Measurements from ENCODE around the gene OR2L8.
A peak's percentile ranks its signal among the peaks of the same experiment; 100 is the strongest.
"Not testable (repeated sequence)": the region's sequence is repeated elsewhere in the genome, so short reads cannot be mapped to it uniquely, and the experiment has no call there.

OR2L8 gene

GRCh38 chr1:247948558-247948957 lies at the start of gene OR2L8:
TSS of gene OR2L8 (plus strand) at chr1:247948858. CDS start at chr1:247948858, 0 bp downstream.
- no peak for DNase-seq

DNA sequence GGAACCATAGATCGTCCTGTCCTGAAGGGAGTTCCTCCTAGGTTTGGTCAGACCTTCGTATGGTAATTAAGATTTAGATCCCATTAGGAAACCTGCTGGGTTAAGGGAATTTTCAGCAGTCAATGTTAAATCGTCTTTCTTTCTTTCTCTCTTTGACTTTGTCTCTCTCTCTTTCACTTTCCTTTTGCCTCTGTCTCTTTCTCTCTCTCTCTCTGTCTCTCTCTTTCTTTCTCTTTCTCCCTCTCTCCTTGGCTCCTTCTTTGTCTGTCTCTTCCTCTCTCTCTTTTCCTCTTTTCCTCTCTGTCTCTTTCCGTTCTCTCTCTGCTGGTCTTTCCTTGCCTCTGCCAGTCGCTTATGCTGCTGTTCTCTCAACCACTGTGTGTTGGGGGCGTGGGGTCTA lies 44.5 kb upstream of the OR2L8 start:
- DNase-seq: no peak

DNA sequence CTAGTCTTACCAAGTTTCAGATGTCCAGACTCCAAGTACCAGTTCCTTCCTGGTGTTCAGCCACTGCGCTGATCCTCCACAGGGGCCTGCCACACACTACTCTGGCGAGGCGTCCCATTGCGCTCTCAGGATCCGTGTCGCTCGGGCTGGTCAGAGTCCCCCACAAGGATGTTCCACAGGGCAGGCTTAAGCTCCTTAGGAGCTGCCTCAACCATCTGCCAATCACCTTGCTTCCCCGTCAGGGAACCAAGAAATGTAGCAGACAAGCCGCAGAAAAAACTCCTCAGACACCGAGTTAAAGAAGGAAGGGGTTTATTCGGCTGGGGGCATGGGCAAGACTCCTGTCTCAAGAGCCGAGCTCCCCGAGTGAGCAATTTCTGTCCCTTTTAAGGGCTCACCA lies 43.5 kb upstream of the OR2L8 start:
- DNase-seq: no peak

GRCh38 chr1:247905910-247906503 lies 42.7 kb upstream of the OR2L8 start:
- no peak for DNase-seq

GRCh38 chr1:247906504-247907047 lies 42.1 kb upstream of the OR2L8 start:
- DNase-seq: peak; percentile 37

DNA sequence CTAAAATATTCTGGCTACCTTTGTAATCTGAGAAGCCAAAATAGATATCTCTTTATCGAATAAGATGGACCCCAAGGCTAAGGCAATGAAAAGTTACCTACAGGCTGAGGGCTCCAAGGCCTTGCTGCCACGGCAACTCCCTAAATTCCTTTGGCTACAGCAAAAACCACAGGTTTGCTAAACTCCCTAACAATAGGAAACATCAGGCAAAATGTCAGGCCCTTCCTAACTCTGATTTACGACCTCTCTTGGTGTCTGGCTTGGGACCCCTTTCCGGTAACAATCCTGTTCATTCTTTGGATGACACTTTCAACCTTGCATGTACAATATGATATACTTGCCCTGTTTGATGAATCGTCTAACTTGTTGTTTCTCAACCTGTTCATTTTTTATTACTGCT lies 39.9 kb upstream of the OR2L8 start:
- DNase-seq: no peak

DNA sequence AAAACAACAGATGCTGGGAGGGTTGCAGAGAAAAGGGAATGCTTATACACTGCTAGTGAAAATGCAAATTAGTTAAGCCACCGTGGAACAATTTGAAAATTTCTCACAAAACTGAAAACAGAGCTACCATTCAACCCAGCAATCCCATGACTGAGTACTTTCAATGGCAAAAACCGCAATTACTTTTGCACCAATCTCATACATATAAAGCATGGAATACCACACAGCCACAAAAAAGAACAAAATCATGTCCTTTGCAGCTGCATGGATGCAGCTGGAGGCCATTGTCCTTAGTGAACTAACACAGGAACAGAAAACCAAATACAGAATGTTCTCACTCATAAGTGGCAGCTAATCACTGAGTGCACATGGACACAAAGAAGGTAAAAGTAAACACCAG lies 34.9 kb upstream of the OR2L8 start:
- no peak for DNase-seq

- DNase-seq: no peak
These were observed 33.6 kb upstream of the OR2L8 start for GRCh38 chr1:247914941-247915662.

DNA sequence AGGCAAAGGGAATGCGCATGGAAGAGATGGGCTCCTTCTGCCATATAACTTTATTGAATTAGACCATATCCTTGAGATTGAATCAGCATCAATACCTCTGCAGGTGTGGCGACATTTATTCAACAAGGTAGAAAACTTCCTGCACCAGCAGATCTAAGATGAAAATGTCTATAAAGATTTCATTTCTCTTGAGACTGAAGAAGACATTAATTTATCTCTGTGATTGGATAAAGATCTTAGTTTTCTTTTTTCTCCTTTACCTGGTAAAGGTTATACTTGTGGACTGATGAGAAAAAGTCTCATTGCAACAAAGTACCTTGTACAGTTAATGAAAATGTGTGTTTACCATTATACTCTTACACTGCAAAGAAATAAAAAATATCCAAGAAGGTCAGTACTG lies 28.7 kb upstream of the OR2L8 start, which contains the start of gene OR2T8:
Gene OR2T8 (plus strand): TSS at position 301 of the 400 bp plus-strand sequence. CDS start 766 bp downstream, outside the sequence.
- DNase-seq: no peak

- DNase-seq: no peak
These were observed 24.7 kb upstream of the OR2L8 start for GRCh38 chr1:247923941-247924340.

DNA sequence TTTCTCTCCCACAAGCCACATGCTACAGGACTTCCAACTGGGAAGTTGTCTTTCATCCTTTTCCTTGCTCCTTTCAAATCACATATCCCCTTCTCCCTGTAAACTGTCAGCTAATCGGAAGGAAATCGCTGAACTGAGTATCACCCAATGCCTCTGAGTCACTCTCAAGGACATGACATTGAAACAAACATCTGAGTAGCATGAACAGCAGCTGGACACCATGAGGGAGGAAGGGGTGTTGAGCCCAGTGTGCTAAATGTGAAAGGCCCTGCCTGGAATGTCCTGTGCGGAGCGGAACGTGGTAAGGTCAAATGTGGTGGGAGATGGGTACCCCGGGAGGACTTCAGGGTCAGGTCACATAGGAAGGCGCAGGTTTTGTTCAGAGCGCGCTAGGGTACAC lies 23.8 kb upstream of the OR2L8 start, which contains the start of gene OR2AJ1:
Gene OR2AJ1 (plus strand): TSS at position 22 of the 400 bp plus-strand sequence. CDS start 8,880 bp downstream, outside the sequence.
- no peak for DNase-seq

DNA sequence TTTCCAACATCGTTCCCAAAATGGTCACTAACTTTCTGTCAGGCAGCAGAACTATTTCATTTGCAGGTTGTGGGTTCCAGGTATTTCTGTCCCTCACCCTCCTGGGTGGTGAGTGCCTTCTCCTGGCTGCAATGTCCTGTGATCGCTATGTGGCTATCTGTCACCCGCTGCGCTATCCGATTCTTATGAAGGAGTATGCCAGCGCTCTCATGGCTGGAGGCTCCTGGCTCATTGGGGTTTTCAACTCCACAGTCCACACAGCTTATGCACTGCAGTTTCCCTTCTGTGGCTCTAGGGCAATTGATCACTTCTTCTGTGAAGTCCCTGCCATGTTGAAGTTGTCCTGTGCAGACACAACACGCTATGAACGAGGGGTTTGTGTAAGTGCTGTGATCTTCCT lies 14.7 kb upstream of the OR2L8 start:
- no peak for DNase-seq

DNA sequence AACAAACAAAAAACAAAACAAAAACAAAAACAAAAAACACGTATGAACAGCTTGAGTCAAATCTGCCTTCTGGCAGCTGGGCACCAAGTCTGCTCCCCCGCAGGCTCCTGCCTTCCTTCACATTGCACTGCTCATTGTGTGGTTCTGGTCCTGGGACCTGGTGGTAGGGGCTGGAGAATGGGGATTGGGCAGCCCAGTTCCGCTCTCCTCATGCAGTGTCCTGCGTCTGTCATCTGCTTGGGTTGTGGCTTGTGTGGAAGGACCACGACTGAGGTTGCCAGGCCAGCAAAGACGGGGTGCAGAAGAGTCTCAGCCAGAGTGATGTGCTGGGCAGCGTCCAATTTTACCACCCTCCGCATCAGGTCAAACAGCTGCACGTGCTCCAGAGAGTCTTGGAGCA lies 12.9 kb upstream of the OR2L8 start:
- no peak for DNase-seq

DNA sequence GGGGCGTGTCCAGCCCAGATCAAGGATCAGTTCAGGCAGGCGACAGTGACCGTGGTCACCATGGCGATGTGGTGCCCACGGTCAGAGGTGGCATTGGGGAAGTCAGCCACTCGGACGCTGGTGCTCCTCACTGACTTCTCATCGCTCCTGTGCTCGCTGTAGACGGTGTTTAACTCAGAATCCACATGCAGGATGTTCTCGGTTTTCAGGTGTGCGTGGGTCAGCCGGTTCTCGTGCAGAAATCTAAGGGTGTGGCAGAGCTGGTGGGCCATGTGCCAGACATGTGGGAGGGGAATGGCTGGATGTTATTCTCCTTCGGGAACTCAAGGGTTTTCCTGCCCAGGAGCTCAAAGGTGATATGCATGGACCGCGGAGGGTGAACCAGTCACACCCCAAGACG lies 12.2 kb upstream of the OR2L8 start:
- DNase-seq: no peak

GRCh38 chr1:247936965-247937734 lies 11.5 kb upstream of the OR2L8 start:
- not testable (repeated sequence) for DNase-seq

GRCh38 chr1:247942624-247943023 lies 6.0 kb upstream of the OR2L8 start:
- DNase-seq: no peak

DNA sequence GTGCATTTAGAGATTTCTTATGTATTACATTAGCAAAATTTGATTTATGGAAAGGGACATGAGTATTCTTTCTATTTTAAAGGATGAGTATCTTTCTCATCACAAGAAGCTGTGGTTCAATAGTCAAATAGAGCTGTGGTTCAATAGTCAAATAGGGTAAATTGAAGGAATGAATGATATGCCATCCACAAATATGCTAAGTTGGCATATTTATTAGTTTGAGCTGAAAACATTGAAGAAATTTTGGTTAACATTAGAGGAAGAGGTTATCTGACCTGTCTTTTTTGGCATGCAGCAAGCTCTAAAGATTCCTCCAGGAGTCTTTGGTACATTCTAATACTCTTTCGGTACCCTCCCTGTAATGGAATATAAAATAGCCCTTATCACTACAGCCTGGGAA lies 4.8 kb downstream of the OR2L8 start:
- DNase-seq: no peak

- no peak for DNase-seq
These were observed 13.1 kb downstream of the OR2L8 start for GRCh38 chr1:247961791-247962190.

- no peak for DNase-seq
These were observed 14.4 kb downstream of the OR2L8 start for GRCh38 chr1:247962911-247963588.

DNA sequence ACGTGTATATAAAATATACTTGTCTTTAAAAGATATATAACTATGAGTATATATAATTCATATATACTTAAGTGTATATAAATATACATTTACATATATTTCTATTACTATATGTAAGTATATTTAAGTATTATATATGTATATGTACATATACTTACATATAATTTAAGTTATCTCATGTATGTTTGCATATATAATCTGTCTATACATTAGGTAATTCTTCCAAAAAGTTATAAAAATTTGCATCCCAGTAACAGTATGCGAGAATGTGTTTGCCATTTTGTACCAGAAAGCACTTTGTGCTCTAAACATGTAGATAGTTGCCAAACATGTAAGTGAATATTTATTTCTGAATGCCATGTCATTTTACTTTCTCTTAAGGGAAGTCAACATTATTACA lies 16.3 kb downstream of the OR2L8 start, which contains the start of gene OR2AK2:
Gene OR2AK2 (plus strand): TSS at position 301 of the 400 bp plus-strand sequence. CDS start 144 bp downstream, outside the sequence.
- DNase-seq: no peak

GRCh38 chr1:247966532-247967204 lies 18.0 kb downstream of the OR2L8 start:
- DNase-seq: no peak

DNA sequence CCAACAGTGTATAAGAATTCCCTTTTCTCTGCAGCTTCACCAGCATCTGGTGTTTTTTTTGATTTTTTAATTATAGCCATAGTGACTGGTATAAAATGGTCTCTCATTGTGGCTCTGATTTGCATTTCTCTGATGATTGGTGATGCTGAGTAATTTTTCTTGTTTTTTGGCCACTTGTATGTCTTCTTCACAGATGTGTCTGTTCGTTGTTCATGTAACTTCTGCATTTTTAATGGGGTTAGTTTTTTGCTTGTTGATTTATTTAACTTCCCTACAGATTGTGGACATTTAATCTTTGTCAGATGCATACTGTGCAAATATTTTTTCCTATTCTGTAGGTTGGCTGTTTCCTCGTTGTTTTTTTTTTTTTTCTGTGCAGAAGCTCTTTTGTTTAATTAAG lies 44.3 kb downstream of the OR2L8 start:
- no peak for DNase-seq

All from MV-4-11 (cell line).